Measurements from ENCODE around the gene RRN3.
"Not testable (repeated sequence)": the region's sequence is repeated elsewhere in the genome, so short reads cannot be mapped to it uniquely, and the experiment has no call there.

Gene RRN3

DNA sequence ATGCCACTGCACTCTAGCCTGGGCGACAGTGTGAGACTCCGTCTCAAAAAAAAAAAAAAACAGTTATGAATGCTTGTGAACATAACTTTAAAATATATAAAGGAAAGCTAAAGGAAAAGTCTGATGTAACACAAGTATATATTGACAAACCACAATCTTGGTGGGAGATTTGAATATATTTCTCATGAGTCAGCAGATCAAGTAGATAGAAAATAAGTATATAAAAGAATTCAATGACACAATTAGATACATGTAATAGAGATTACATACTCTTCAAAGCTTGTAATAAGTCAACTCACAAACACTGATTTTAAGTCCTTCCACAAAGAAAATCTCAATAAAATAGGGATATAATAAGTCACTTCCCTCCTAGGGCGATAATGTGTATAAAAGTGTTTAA is 78.4 kb downstream of the RRN3 start:
- H3K4me2 ChIP-seq (ENCODE audit: insufficient read depth, low read length); H3K79me2 ChIP-seq (ENCODE audit: insufficient read depth, low read length); H2AFZ ChIP-seq (ENCODE audit: low read depth, low read length); H3K9me3 ChIP-seq (ENCODE audit: insufficient read depth, low read length, severe bottlenecking); H3K4me3 ChIP-seq (ENCODE audit: low read depth in 1 of 2, low read length in 2 of 2); H4K20me1 ChIP-seq (ENCODE audit: insufficient read depth, low read length); H3K27me3 ChIP-seq (ENCODE audit: insufficient read depth, low read length, poor library complexity); H3K27ac ChIP-seq (ENCODE audit: low read length); DNase-seq; H3K9ac ChIP-seq (ENCODE audit: low read depth, low read length); ATAC-seq (ENCODE audit: insufficient read depth, low read depth): not testable (repeated sequence)
- H3K4me1 ChIP-seq (ENCODE audit: insufficient read depth, low read length) = peaks cover 14% of the 10 kb centered on the region
- peaks cover 36% of the 10 kb centered on the region for H3K36me3 ChIP-seq (ENCODE audit: insufficient read depth, low read length)

GRCh38 chr16:15012941-15013340 is 81.1 kb downstream of the RRN3 start:
- not testable (repeated sequence) for H3K27me3 ChIP-seq (ENCODE audit: insufficient read depth, low read length, poor library complexity); H3K27ac ChIP-seq (ENCODE audit: low read length); DNase-seq; H3K4me2 ChIP-seq (ENCODE audit: insufficient read depth, low read length); H3K4me3 ChIP-seq (ENCODE audit: low read depth in 1 of 2, low read length in 2 of 2); H4K20me1 ChIP-seq (ENCODE audit: insufficient read depth, low read length); H3K9me3 ChIP-seq (ENCODE audit: insufficient read depth, low read length, severe bottlenecking); ATAC-seq (ENCODE audit: insufficient read depth, low read depth); H2AFZ ChIP-seq (ENCODE audit: low read depth, low read length); H3K79me2 ChIP-seq (ENCODE audit: insufficient read depth, low read length); H3K9ac ChIP-seq (ENCODE audit: low read depth, low read length)
- Histone ChIP-seq H3K36me3 (ENCODE audit: insufficient read depth, low read length) (peaks cover 34% of the 10 kb centered on the region), H3K4me1 (ENCODE audit: insufficient read depth, low read length) (peaks cover 14% of the 10 kb centered on the region)
